Effector memory CD8-positive, alpha-beta T cell (primary cell): ENCODE results near the gene CFAP20.
"Not testable (repeated sequence)": the region's sequence is repeated elsewhere in the genome, so short reads cannot be mapped to it uniquely, and the experiment has no call there.

Source experiments
- ATAC-seq: fragments of 150-1000 bp; cut with Tn5 transposase; replicated peaks from 2 replicates; pipeline ENCODE4 v1.10.0; 2021; ENCODE audit warnings: mild to moderate bottlenecking, moderate library complexity
- DNase-seq, 3 experiments: peaks; one replicate each; pipeline ENCODE4 v3.0.0; 2021
- H3K27ac Mint-ChIP-seq, 2 donors: one replicate each; pipeline ENCODE4 v1.8.0; 2022; ENCODE audit warnings: mild to moderate bottlenecking in 2 of 2, mixed read lengths in 2 of 2, moderate library complexity in 2 of 2
- H3K27me3 Mint-ChIP-seq, 2 donors: one replicate each; pipeline ENCODE4 v1.8.0; 2022; ENCODE audit warnings: mixed read lengths in 2 of 2
- H3K36me3 Mint-ChIP-seq: one replicate; pipeline ENCODE4 v1.8.0; 2022; ENCODE audit warnings: mild to moderate bottlenecking, moderate library complexity, mixed read lengths; ENCODE audit not compliant: insufficient read depth
- H3K4me1 Mint-ChIP-seq, 2 donors: one replicate each; pipeline ENCODE4 v1.8.0; 2022; ENCODE audit warnings: low read depth in 2 of 2, mixed read lengths in 2 of 2
- H3K4me3 Mint-ChIP-seq, 2 donors: one replicate each; pipeline ENCODE4 v1.8.0; 2022; ENCODE audit warnings: mild to moderate bottlenecking in 2 of 2, mixed read lengths in 2 of 2, moderate library complexity in 2 of 2
- H3K9me3 Mint-ChIP-seq, 2 donors: one replicate each; pipeline ENCODE4 v1.8.0; 2022; ENCODE audit warnings: mixed read lengths in 2 of 2

The CFAP20 gene

DNA sequence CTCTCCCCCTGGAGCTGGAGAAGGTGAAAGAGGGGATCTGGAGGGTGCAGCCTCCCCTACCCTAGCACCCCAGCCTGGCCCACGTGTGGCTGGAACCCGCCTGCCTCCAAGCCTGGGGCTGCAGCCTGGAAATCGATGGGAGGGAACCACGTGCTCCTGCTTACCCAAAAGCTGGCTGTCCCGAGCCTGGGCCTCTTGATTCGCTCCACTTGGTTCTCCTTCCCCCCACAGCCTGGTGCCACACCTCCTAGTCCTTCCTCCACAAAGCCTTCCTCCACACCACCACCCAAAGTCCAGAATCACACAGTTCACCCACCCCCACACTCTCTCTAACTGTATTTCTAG lies 29.3 kb downstream of the CFAP20 start:
- peak overlapping the region in 1 of 2 donors; percentile 62 for H3K27ac Mint-ChIP-seq
- H3K36me3 Mint-ChIP-seq: no peaks in the 10 kb centered on the region
- H3K9me3 Mint-ChIP-seq: no peaks in the 10 kb centered on the region
- ATAC-seq: no peak
- no peak for DNase-seq
- H3K27me3 Mint-ChIP-seq: peaks cover 0 to 25% of the 10 kb centered on the region in 2 donors
- peaks cover 6 to 7% of the 10 kb centered on the region in 2 donors for H3K4me1 Mint-ChIP-seq
- H3K4me3 Mint-ChIP-seq: no peak overlapping the region

DNA sequence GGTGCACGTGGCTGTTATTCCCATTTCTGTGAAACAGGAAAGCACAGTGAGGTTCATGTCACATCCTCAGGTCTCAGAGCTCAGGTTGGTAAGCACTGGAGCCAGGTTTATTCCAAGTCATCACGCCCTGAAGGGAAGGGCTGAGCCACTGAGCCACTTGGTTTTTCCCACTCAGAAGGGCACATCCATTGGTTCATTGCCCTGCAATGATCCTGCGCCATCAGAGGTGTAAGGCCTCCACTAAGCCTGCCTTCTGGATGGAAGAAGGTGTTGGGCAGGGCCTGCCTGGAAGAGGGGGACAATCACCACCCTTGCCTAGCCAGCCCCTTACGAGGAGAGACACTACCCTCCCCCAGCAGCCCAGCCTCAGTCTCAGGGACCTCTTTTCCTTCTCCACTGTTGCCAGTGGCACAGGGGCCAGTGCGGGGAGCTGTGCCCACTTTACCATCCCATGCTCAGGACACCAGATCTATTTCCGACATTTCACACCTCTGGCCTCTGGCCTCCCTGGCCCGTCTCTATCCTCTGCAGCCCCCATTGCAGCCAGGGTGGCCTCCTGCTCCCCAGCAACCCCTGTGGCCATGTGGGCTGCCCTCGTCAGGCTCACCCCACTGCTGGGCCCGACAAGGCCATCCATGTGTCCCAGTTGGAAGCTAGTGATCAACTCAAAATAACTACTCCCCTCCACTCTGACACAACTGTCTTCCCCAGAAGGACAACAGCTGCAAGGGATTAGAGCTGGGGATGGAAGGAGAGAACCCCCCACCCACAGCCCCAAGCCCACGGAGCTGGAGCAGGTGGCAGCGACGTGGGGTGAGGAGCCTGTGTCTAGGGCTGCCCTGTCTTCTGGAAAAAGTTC lies 29.9 kb downstream of the CFAP20 start:
- DNase-seq (no peak), ATAC-seq (no peak)
- Mint-ChIP-seq H3K9me3 (no peaks in the 10 kb centered on the region), H3K36me3 (no peaks in the 10 kb centered on the region), H3K4me3 (no peak overlapping the region), H3K27me3 (peaks cover 0 to 27% of the 10 kb centered on the region in 2 donors), H3K27ac (peak overlapping the region in 1 of 2 donors; percentile 79), H3K4me1 (peaks cover 6 to 8% of the 10 kb centered on the region in 2 donors)

DNA sequence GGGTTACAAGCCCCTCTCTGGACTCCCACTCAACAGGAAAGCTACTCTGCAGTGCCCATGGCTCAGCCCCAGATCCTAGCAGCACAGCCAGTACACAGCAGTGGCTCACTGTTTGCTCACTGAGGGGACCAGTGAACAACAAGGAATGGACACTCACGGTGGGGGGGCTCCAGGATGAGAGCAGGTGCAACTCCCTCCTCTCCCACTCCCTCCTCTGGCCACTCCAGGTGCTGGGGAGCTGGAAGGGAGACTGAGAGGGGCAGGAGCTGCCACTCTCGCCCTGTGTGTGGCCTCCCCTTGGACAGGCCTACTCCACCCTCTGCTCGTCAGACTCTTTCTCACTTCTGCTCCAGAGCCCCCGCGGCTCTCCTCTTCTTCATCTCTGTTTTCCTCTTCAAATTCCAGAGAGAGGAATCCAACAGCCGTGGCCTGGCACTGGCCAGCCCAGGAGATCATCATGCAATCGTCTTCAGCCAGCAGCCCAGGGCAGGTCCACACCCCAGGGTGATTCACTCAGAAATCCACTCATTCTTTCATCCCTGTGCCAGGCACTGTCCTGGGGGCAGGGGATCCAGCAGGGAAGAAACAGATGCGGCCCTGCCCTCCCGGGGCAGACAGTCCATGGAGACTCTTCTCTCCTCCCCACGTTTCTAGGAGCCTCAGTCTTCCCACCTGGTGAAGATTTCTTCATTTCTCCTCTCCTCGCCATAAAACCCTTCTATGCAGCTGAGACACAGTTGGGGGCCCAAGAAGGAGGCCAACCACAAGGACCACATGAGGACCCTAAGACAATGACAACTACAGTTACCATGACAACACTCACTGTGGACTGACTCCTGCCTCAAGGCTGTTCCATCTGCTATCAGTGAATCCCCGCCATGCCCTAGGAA lies 30.7 kb downstream of the CFAP20 start:
- Mint-ChIP-seq H3K27ac (peak overlapping the region; percentile 7 to 79), H3K4me1 (peaks cover 6 to 8% of the 10 kb centered on the region in 2 donors), H3K36me3 (no peaks in the 10 kb centered on the region), H3K27me3 (peaks cover 0 to 35% of the 10 kb centered on the region in 2 donors), H3K4me3 (no peak overlapping the region), H3K9me3 (no peaks in the 10 kb centered on the region)
- ATAC-seq (no peak), DNase-seq (no peak)

DNA sequence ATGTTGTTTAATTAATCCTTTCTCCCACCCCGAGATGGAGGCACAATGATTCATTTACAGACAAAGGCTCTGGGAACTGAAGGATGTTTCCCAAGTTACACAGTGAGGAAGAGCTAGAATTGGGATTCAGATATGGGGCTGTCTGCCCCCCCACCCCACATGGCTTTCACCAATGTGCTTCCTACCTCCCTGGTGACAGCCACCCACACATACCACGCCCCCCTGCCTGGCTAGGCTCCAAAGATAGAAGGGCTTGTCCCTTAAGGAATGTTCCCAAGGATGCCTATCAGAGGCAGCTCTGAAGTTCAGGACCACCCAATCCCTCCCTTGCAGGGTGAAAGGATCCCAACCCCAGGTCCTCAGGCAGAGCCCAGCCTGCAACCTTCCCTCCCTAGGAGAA lies 32.9 kb downstream of the CFAP20 start:
- H3K27me3 Mint-ChIP-seq: peaks cover 0 to 35% of the 10 kb centered on the region in 2 donors
- H3K9me3 Mint-ChIP-seq: no peaks in the 10 kb centered on the region
- DNase-seq (no peak), ATAC-seq (no peak)
- H3K4me3 Mint-ChIP-seq: no peak overlapping the region
- peaks cover 6 to 8% of the 10 kb centered on the region in 2 donors for H3K4me1 Mint-ChIP-seq
- no peak overlapping the region for H3K27ac Mint-ChIP-seq
- peaks cover 3% of the 10 kb centered on the region for H3K36me3 Mint-ChIP-seq

DNA sequence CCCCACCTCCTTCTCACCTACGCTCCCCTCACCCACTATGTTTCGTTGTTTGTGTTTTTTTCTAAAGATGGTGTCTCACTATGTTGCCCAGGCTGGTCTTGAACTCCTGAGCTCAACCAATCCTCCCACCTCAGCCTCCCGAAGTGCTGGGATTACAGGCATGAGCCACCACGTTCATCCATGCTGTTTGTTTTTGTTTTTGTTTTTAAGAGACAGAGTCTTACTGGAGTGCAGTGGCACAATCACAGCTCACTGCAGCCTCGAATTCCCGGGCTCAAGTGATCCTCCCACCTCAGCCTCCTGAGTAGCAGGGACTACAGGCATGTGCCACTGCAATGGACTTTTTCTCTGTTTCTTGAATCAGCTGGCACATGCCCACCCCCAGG lies 33.6 kb downstream of the CFAP20 start:
- not testable (repeated sequence) for H3K9me3 Mint-ChIP-seq, ATAC-seq, H3K4me3 Mint-ChIP-seq, H3K4me1 Mint-ChIP-seq, DNase-seq, H3K36me3 Mint-ChIP-seq
- Mint-ChIP-seq H3K27me3 (peaks cover 0 to 35% of the 10 kb centered on the region in 2 donors), H3K27ac (peak overlapping the region; percentile 6 to 61)

DNA sequence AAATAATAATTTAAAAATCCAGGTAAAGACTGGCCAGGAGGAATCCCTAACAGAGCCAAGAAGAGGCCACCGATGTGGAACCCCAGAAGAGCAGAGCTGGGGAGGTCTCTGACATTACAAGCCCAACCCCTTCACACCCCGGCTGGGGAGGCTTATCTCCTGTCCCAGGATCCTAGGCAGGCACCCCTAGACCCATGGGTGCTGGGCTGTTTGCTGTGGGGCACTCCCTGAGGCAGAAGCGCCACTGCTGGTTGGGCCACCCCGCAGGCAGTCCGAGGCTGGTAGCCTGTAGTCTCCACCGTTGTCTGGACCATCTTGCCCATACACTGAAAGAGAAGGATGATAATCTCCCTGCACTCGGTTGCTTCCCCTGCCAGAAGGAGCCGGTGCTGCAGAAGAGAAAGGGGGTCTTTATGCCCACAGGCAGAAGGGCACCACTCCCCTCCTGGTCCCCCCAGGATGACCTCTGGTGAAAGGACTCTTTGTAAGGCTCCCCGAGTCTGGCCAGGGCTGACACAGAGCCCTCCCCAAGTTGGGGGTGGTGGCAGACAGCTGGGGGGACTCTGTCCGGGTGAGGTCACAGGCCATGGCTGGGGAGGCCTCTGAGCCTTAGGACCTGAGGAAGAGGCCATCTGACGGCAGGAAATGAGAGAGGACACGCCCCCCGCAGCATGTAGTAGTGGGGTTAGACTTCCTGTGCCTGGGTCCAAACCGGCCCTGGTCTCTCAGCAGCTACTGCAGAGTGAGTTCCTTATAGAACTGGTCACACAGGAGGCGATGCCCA lies 34.2 kb downstream of the CFAP20 start:
- no peak for ATAC-seq

DNA sequence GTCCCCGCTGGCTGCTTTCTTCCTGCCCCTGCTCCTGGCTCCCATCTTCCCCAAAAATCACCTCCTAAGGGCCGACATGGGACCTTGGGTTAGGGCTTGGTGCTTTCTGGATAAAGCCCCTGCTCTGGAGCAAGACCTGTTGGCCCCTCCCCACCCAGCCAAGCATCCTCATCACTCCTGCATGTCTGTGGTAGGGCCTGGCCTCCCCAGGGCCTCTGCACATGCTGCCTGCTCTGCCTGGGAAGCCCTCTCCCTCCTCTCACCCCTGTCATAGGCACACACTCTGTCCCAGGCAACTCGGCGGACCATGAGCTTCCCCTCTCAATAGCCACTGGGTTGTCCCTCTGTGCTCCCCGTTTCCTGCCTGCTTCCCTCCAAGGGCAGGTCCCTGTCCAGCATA lies 35.2 kb downstream of the CFAP20 start:
- no peak for ATAC-seq
- Mint-ChIP-seq H3K4me3 (no peak overlapping the region), H3K36me3 (peaks cover 3% of the 10 kb centered on the region)

More for the DNA sequence above, 34.2 kb downstream of the CFAP20 start:
- Mint-ChIP-seq H3K36me3 (peaks cover 3% of the 10 kb centered on the region), H3K27ac (peak overlapping the region; percentile 6 to 61), H3K27me3 (peaks cover 0 to 33% of the 10 kb centered on the region in 2 donors), H3K9me3 (no peaks in the 10 kb centered on the region), H3K4me1 (peaks cover 6 to 8% of the 10 kb centered on the region in 2 donors), H3K4me3 (no peak overlapping the region)
- DNase-seq: no peak

DNA sequence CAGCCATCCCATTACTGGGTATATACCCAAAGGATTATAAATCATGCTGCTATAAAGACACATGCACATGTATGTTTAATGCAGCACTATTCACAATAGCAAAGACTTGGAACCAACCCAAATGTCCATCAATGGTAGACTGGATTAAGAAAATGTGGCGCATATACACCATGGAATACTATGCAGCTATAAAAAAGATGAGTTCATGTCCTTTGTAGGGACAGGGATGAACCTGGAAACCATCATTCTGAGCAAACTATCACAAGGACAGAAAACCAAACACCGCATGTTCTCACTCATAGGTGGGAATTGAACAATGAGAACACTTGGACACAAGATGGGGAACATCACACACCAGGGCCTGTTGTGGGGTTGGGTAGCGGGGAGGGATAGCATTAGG lies 38.8 kb downstream of the CFAP20 start:
- H3K4me3 Mint-ChIP-seq, DNase-seq, H3K4me1 Mint-ChIP-seq, H3K9me3 Mint-ChIP-seq, ATAC-seq, H3K27ac Mint-ChIP-seq, H3K36me3 Mint-ChIP-seq: not testable (repeated sequence)
- H3K27me3 Mint-ChIP-seq: peaks cover 0 to 10% of the 10 kb centered on the region in 2 donors

More for the DNA sequence above, 35.2 kb downstream of the CFAP20 start:
- peaks cover 0 to 27% of the 10 kb centered on the region in 2 donors for H3K27me3 Mint-ChIP-seq
- no peak for DNase-seq
- peak overlapping the region in 1 of 2 donors; percentile 13 for H3K27ac Mint-ChIP-seq
- H3K4me1 Mint-ChIP-seq: peaks cover 6 to 8% of the 10 kb centered on the region in 2 donors
- H3K9me3 Mint-ChIP-seq: no peaks in the 10 kb centered on the region

DNA sequence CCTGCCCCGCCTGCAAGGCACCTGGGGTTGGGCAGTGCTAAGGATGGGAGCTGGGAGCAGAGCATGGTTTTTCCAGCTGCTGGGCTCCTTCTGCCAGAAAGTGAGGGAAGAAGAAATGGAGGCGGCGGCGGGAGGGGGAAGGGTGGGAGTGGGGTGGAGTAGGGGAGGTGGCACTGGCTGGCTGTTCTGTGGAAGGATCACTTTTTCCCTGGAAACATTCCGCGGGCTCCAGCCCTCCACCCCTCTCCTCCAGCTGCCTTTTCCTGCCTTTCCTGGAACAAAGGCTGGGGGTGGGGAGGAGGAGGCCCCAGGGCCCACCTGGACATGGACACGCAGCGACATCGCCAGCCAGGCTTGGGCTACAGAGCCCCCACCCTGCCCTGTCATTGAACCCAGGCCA lies 41.1 kb downstream of the CFAP20 start:
- Mint-ChIP-seq H3K9me3 (no peaks in the 10 kb centered on the region), H3K27ac (no peak overlapping the region), H3K27me3 (no peaks in the 10 kb centered on the region), H3K4me1 (no peaks in the 10 kb centered on the region), H3K4me3 (no peak overlapping the region), H3K36me3 (peaks cover 2% of the 10 kb centered on the region)
- no peak for ATAC-seq
- DNase-seq: no peak

DNA sequence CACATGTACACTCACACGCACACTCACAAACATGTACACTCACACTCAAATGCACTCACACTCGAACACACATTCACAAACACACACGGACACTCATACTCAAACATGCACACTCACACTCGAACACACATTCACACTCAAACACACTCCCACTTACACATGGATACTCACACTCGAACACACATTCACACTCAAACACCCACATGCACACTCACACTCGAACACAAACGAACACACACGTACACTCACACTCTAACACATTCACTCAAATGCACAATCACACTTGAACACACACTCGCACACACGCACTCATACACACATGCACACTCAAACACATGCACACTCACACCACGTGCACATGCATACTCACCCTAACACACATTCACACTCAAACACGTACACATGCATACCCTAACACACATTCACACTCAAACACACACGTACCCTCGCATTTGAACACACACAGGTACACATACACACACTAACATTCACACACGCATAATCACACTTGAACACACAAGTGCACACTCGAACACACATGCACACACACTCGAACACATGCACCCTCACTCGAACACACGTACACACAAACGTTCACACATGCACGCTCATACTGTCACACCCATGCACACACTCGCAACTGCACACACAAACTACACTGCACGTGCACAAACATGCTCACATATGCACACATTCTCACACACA lies 41.8 kb downstream of the CFAP20 start:
- Mint-ChIP-seq H3K36me3 (peaks cover under 1% of the 10 kb centered on the region), H3K4me3 (no peak overlapping the region), H3K27ac (no peak overlapping the region), H3K27me3 (peaks cover 0 to 5% of the 10 kb centered on the region in 2 donors), H3K9me3 (no peaks in the 10 kb centered on the region), H3K4me1 (no peaks in the 10 kb centered on the region)
- DNase-seq (no peak), ATAC-seq (no peak)

DNA sequence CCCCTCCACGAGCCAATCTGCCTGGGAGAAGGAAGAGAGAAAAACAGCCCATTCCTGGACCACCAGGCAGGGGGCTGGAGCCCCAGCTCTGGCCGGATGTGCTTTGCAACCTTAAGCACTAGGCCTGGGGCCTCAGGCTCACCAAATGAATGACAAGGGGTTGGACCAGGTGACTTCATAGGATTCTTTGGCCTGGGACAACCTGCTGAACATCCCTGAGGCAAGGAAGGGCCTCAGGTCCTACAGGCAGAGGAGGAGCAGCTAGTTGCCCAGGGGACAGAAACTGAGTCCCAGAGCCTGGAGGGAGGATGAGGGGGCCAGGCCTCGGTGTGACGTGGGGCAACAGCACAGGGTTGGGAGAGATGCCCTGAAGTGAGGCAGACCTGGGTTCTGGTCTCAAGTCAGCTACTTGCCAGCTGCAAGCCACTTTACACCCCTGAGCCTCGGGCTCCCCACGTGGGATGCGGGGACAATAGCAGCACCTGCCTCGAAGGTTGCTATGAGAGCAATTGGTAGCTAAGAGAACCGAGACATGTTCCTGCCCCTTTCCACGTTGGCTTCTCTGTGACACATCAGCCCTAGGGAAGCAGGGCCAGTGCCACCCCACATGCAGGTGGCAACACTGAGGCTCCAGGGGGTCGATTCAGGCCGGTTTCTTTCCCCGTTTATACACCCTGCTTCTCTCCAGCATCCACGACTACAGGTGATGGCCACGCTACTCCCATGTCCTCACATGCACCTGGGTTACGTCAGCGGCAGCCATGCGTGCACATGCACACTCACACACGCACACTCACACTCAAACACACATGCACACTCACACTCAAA lies 42.6 kb downstream of the CFAP20 start:
- Mint-ChIP-seq H3K9me3 (no peaks in the 10 kb centered on the region), H3K36me3 (peaks cover 2% of the 10 kb centered on the region), H3K4me3 (no peak overlapping the region), H3K27me3 (peaks cover 0 to 10% of the 10 kb centered on the region in 2 donors), H3K4me1 (no peaks in the 10 kb centered on the region), H3K27ac (no peak overlapping the region)
- ATAC-seq (no peak), DNase-seq (no peak)
